Liver (tissue), 3 donors: ENCODE measurements around the gene LLGL2.

Experiments
- EGR1 ChIP-seq, 2 donors: IDR thresholded peaks; 2 replicates each; pipeline ENCODE4 v1.6.1; 2016 to 2018; ENCODE audit warnings: antibody characterized with exemption in 2 of 2, low read depth in 2 of 2
- GABPA ChIP-seq, 2 donors: IDR thresholded peaks in 1 of 2; conservative IDR thresholded peaks in 1 of 2; 2 replicates each; pipeline ENCODE4 v1.6.1; 2016; ENCODE audit warnings: antibody characterized with exemption in 2 of 2, mild to moderate bottlenecking in 1 of 2, moderate library complexity in 1 of 2
- HNF4A ChIP-seq, 2 donors: conservative IDR thresholded peaks; 2 replicates each; pipeline ENCODE4 v1.6.1; 2016; ENCODE audit warnings: antibody characterized with exemption in 2 of 2, mild to moderate bottlenecking in 2 of 2
- RAD21 ChIP-seq, 2 donors: IDR thresholded peaks; 2 replicates each; pipeline ENCODE4 v1.6.1; 2016; ENCODE audit warnings: antibody characterized with exemption in 2 of 2, mild to moderate bottlenecking in 2 of 2
- RXRA ChIP-seq, 2 donors: IDR thresholded peaks; 2 replicates each; pipeline ENCODE4 v1.6.1; 2017 to 2018; ENCODE audit warnings: antibody characterized with exemption in 2 of 2, mild to moderate bottlenecking in 1 of 2
- SP1 ChIP-seq: IDR thresholded peaks from 2 replicates; pipeline ENCODE4 v1.6.1; 2018; ENCODE audit warnings: antibody characterized with exemption, mild to moderate bottlenecking
- TAF1 ChIP-seq: conservative IDR thresholded peaks from 2 replicates; pipeline ENCODE4 v1.6.1; 2016; ENCODE audit warnings: antibody characterized with exemption, mild to moderate bottlenecking
- YY1 ChIP-seq: IDR thresholded peaks from 2 replicates; pipeline ENCODE4 v1.6.1; 2016; ENCODE audit warnings: antibody characterized with exemption, mild to moderate bottlenecking
- TF ChIP-seq, protein P1 (sequence below): IDR thresholded peaks from 2 replicates; pipeline ENCODE4 v1.6.1; 2016; ENCODE audit warnings: antibody characterized with exemption, mild to moderate bottlenecking
- TF ChIP-seq, protein P2 (sequence below): fragments of 150-350 bp; IDR thresholded peaks from 2 replicates; pipeline ENCODE4 v1.5.1; 2017; ENCODE audit warnings: improper control_type of control experiment, low read depth, low read length; ENCODE audit not compliant: missing input control
- TF ChIP-seq, protein P3 (sequence below): IDR thresholded peaks from 2 replicates; pipeline ENCODE4 v1.6.1; 2016; ENCODE audit warnings: antibody characterized with exemption
- TF ChIP-seq, protein P4 (sequence below): IDR thresholded peaks from 2 replicates; pipeline ENCODE4 v1.6.1; 2016; ENCODE audit warnings: antibody characterized with exemption
- donor health status: healthy.
- donor health status: healthy.

DNA sequence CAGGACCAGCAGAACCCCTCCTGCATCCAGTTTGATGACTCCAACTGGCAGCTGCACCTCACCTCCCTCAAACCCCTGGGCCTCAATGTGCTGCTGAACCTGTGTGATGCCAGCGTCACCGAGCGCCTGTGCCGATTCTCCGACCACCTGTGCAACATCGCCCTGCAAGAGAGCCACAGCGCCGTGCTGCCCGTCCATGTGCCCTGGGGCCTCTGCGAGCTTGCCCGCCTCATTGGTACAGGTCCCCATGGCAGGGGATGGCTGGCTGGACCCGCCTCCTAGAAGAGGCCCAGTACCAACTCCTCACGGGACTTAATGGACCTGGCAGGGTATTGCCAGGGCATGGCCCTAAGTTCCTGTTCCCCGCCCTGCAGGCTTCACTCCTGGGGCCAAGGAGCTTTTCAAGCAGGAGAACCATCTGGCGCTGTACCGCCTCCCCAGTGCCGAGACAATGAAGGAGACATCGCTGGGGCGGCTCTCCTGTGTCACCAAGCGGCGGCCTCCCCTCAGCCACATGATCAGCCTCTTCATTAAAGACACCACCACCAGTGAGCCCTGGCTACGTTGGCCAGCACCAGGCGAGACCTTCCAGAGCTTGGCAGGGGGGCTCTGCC lies 32.8 kb upstream of the LLGL2 start:
- TF ChIP-seq HNF4A (conservative IDR thresholded peaks at IDR 0.05) (no peak), RAD21 (IDR thresholded peaks at IDR 0.05) (no peak), TAF1 (no peak), YY1 (no peak), RXRA (IDR thresholded peaks at IDR 0.05) (no peak), GABPA (IDR thresholded peaks at IDR 0.05 in 1 of 2, conservative IDR thresholded peaks at IDR 0.05 in 1 of 2) (no peak), EGR1 (IDR thresholded peaks at IDR 0.05; ENCODE audit: low read depth in 2 of 2) (no peak), SP1 (no peak)
- TF ChIP-seq, protein P1, sequence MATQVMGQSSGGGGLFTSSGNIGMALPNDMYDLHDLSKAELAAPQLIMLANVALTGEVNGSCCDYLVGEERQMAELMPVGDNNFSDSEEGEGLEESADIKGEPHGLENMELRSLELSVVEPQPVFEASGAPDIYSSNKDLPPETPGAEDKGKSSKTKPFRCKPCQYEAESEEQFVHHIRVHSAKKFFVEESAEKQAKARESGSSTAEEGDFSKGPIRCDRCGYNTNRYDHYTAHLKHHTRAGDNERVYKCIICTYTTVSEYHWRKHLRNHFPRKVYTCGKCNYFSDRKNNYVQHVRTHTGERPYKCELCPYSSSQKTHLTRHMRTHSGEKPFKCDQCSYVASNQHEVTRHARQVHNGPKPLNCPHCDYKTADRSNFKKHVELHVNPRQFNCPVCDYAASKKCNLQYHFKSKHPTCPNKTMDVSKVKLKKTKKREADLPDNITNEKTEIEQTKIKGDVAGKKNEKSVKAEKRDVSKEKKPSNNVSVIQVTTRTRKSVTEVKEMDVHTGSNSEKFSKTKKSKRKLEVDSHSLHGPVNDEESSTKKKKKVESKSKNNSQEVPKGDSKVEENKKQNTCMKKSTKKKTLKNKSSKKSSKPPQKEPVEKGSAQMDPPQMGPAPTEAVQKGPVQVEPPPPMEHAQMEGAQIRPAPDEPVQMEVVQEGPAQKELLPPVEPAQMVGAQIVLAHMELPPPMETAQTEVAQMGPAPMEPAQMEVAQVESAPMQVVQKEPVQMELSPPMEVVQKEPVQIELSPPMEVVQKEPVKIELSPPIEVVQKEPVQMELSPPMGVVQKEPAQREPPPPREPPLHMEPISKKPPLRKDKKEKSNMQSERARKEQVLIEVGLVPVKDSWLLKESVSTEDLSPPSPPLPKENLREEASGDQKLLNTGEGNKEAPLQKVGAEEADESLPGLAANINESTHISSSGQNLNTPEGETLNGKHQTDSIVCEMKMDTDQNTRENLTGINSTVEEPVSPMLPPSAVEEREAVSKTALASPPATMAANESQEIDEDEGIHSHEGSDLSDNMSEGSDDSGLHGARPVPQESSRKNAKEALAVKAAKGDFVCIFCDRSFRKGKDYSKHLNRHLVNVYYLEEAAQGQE: no peak
- TF ChIP-seq, protein P2, sequence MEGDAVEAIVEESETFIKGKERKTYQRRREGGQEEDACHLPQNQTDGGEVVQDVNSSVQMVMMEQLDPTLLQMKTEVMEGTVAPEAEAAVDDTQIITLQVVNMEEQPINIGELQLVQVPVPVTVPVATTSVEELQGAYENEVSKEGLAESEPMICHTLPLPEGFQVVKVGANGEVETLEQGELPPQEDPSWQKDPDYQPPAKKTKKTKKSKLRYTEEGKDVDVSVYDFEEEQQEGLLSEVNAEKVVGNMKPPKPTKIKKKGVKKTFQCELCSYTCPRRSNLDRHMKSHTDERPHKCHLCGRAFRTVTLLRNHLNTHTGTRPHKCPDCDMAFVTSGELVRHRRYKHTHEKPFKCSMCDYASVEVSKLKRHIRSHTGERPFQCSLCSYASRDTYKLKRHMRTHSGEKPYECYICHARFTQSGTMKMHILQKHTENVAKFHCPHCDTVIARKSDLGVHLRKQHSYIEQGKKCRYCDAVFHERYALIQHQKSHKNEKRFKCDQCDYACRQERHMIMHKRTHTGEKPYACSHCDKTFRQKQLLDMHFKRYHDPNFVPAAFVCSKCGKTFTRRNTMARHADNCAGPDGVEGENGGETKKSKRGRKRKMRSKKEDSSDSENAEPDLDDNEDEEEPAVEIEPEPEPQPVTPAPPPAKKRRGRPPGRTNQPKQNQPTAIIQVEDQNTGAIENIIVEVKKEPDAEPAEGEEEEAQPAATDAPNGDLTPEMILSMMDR: no peak
- TF ChIP-seq, protein P3, sequence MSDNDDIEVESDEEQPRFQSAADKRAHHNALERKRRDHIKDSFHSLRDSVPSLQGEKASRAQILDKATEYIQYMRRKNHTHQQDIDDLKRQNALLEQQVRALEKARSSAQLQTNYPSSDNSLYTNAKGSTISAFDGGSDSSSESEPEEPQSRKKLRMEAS: no peak
- TF ChIP-seq, protein P4, sequence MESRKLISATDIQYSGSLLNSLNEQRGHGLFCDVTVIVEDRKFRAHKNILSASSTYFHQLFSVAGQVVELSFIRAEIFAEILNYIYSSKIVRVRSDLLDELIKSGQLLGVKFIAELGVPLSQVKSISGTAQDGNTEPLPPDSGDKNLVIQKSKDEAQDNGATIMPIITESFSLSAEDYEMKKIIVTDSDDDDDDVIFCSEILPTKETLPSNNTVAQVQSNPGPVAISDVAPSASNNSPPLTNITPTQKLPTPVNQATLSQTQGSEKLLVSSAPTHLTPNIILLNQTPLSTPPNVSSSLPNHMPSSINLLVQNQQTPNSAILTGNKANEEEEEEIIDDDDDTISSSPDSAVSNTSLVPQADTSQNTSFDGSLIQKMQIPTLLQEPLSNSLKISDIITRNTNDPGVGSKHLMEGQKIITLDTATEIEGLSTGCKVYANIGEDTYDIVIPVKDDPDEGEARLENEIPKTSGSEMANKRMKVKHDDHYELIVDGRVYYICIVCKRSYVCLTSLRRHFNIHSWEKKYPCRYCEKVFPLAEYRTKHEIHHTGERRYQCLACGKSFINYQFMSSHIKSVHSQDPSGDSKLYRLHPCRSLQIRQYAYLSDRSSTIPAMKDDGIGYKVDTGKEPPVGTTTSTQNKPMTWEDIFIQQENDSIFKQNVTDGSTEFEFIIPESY: no peak
